Measurements from ENCODE around the gene SCMH1. TPM values are rescaled to one million over a fixed set of nuclear protein-coding genes. Genes with fewer than 3 reads are reported as not detected.
A peak's percentile ranks its signal among the peaks of the same experiment; 100 is the strongest.
"Not testable (repeated sequence)": the region's sequence is repeated elsewhere in the genome, so short reads cannot be mapped to it uniquely, and the experiment has no call there.

SCMH1 gene
- total RNA-seq, 1 donor from 2014 or later = 19.0 TPM

- H3K4me3 Mint-ChIP-seq (ENCODE audit: low read depth) = peak overlapping the region; percentile 72
- DNase-seq (ENCODE audit: low spot score) = peak; percentile 22
- H3K9me3 Mint-ChIP-seq = no peaks in the 10 kb centered on the region
- H3K27ac Mint-ChIP-seq = peak overlapping the region; percentile 64
- intact Hi-C loops (cut with micrococcal nuclease) = loop anchor here (10.0 kb wide), 1 partner anchor 258 kb away; no protein-coding TSS in a partner anchor
- H3K4me1 Mint-ChIP-seq (ENCODE audit: low read depth) = peaks cover 30% of the 10 kb centered on the region
- peaks cover 3% of the 10 kb centered on the region for H3K36me3 Mint-ChIP-seq (ENCODE audit: low read depth)
- H3K27me3 Mint-ChIP-seq (ENCODE audit: low read depth) = peaks cover 7% of the 10 kb centered on the region
These were observed 404 bp upstream of the SCMH1 start for GRCh38 chr1:41242342-41243078.

GRCh38 chr1:41241354-41241748 lies 755 bp downstream of the SCMH1 start:
- DNase-seq (ENCODE audit: low spot score) = peak; percentile 21
- Mint-ChIP-seq H3K27me3 (ENCODE audit: low read depth) (peaks cover 4% of the 10 kb centered on the region), H3K36me3 (ENCODE audit: low read depth) (peaks cover 3% of the 10 kb centered on the region), H3K27ac (no peak overlapping the region), H3K4me3 (ENCODE audit: low read depth) (peak overlapping the region; percentile 84), H3K9me3 (no peaks in the 10 kb centered on the region), H3K4me1 (ENCODE audit: low read depth) (peaks cover 31% of the 10 kb centered on the region)
- intact Hi-C loops (cut with micrococcal nuclease) = loop anchor here (10.0 kb wide), 1 partner anchor 257 kb away; no protein-coding TSS in a partner anchor

- no peak for DNase-seq (ENCODE audit: low spot score)
- peaks cover 3% of the 10 kb centered on the region for H3K36me3 Mint-ChIP-seq (ENCODE audit: low read depth)
- peak overlapping the region; percentile 82 for H3K27ac Mint-ChIP-seq
- peaks cover 33% of the 10 kb centered on the region for H3K4me1 Mint-ChIP-seq (ENCODE audit: low read depth)
- H3K4me3 Mint-ChIP-seq (ENCODE audit: low read depth) = peak overlapping the region; percentile 84
- H3K9me3 Mint-ChIP-seq = no peaks in the 10 kb centered on the region
- peaks cover 4% of the 10 kb centered on the region for H3K27me3 Mint-ChIP-seq (ENCODE audit: low read depth)
- intact Hi-C loops (cut with micrococcal nuclease) = loop anchor here (10.0 kb wide), 1 partner anchor 256 kb away; no protein-coding TSS in a partner anchor
These were observed 1.2 kb downstream of the SCMH1 start for GRCh38 chr1:41240781-41241353.

- Mint-ChIP-seq H3K27ac (no peak overlapping the region), H3K4me3 (ENCODE audit: low read depth) (peak overlapping the region; percentile 84), H3K4me1 (ENCODE audit: low read depth) (peaks cover 27% of the 10 kb centered on the region), H3K9me3 (no peaks in the 10 kb centered on the region), H3K36me3 (ENCODE audit: low read depth) (peaks cover 3% of the 10 kb centered on the region), H3K27me3 (ENCODE audit: low read depth) (peaks cover 4% of the 10 kb centered on the region)
- intact Hi-C loops (cut with micrococcal nuclease) = loop anchor here (10.0 kb wide), 1 partner anchor 255 kb away; no protein-coding TSS in a partner anchor
- no peak for DNase-seq (ENCODE audit: low spot score)
These were observed 2.0 kb downstream of the SCMH1 start for GRCh38 chr1:41239988-41240610.

GRCh38 chr1:41238311-41238988 lies 3.7 kb downstream of the SCMH1 start:
- H3K27ac Mint-ChIP-seq = no peak overlapping the region
- H3K4me1 Mint-ChIP-seq (ENCODE audit: low read depth) = peaks cover 21% of the 10 kb centered on the region
- no peaks in the 10 kb centered on the region for H3K27me3 Mint-ChIP-seq (ENCODE audit: low read depth)
- H3K36me3 Mint-ChIP-seq (ENCODE audit: low read depth) = peaks cover 3% of the 10 kb centered on the region
- DNase-seq (ENCODE audit: low spot score) = no peak
- H3K4me3 Mint-ChIP-seq (ENCODE audit: low read depth) = no peak overlapping the region
- no peaks in the 10 kb centered on the region for H3K9me3 Mint-ChIP-seq
- intact Hi-C loops (cut with micrococcal nuclease) = no loop called here

GRCh38 chr1:41236781-41237180 lies 5.3 kb downstream of the SCMH1 start:
- intact Hi-C loops (cut with micrococcal nuclease) = no loop called here
- Mint-ChIP-seq H3K9me3 (no peaks in the 10 kb centered on the region), H3K4me3 (ENCODE audit: low read depth) (no peak overlapping the region), H3K27me3 (ENCODE audit: low read depth) (no peaks in the 10 kb centered on the region), H3K27ac (no peak overlapping the region), H3K36me3 (ENCODE audit: low read depth) (peaks cover 3% of the 10 kb centered on the region), H3K4me1 (ENCODE audit: low read depth) (peaks cover 15% of the 10 kb centered on the region)
- no peak for DNase-seq (ENCODE audit: low spot score)

GRCh38 chr1:41235893-41236292 lies 6.2 kb downstream of the SCMH1 start:
- Mint-ChIP-seq H3K4me3 (ENCODE audit: low read depth) (no peak overlapping the region), H3K9me3 (no peaks in the 10 kb centered on the region), H3K36me3 (ENCODE audit: low read depth) (peaks cover 2% of the 10 kb centered on the region), H3K4me1 (ENCODE audit: low read depth) (peaks cover 14% of the 10 kb centered on the region), H3K27me3 (ENCODE audit: low read depth) (no peaks in the 10 kb centered on the region), H3K27ac (no peak overlapping the region)
- intact Hi-C loops (cut with micrococcal nuclease) = no loop called here
- no peak for DNase-seq (ENCODE audit: low spot score)

GRCh38 chr1:41233708-41234107 lies 8.4 kb downstream of the SCMH1 start:
- H3K27ac Mint-ChIP-seq = no peak overlapping the region
- no peak for DNase-seq (ENCODE audit: low spot score)
- no peaks in the 10 kb centered on the region for H3K9me3 Mint-ChIP-seq
- peaks cover 6% of the 10 kb centered on the region for H3K4me1 Mint-ChIP-seq (ENCODE audit: low read depth)
- H3K4me3 Mint-ChIP-seq (ENCODE audit: low read depth) = no peak overlapping the region
- H3K36me3 Mint-ChIP-seq (ENCODE audit: low read depth) = peaks cover 4% of the 10 kb centered on the region
- intact Hi-C loops (cut with micrococcal nuclease) = no loop called here
- H3K27me3 Mint-ChIP-seq (ENCODE audit: low read depth) = no peaks in the 10 kb centered on the region

GRCh38 chr1:41232305-41232704 lies 9.8 kb downstream of the SCMH1 start:
- peaks cover 4% of the 10 kb centered on the region for H3K36me3 Mint-ChIP-seq (ENCODE audit: low read depth)
- H3K4me3 Mint-ChIP-seq (ENCODE audit: low read depth) = no peak overlapping the region
- H3K27me3 Mint-ChIP-seq (ENCODE audit: low read depth) = no peaks in the 10 kb centered on the region

GRCh38 chr1:41230656-41231055 lies 11.4 kb downstream of the SCMH1 start:
- Mint-ChIP-seq H3K9me3 (no peaks in the 10 kb centered on the region), H3K4me1 (ENCODE audit: low read depth) (peaks cover 3% of the 10 kb centered on the region), H3K36me3 (ENCODE audit: low read depth) (peaks cover 4% of the 10 kb centered on the region), H3K4me3 (ENCODE audit: low read depth) (no peak overlapping the region), H3K27me3 (ENCODE audit: low read depth) (no peaks in the 10 kb centered on the region), H3K27ac (no peak overlapping the region)
- intact Hi-C loops (cut with micrococcal nuclease) = no loop called here
- DNase-seq (ENCODE audit: low spot score) = no peak

More at GRCh38 chr1:41232305-41232704, 9.8 kb downstream of the SCMH1 start:
- Mint-ChIP-seq H3K4me1 (ENCODE audit: low read depth) (peaks cover 6% of the 10 kb centered on the region), H3K9me3 (no peaks in the 10 kb centered on the region), H3K27ac (no peak overlapping the region)
- intact Hi-C loops (cut with micrococcal nuclease) = no loop called here
- no peak for DNase-seq (ENCODE audit: low spot score)

GRCh38 chr1:41229219-41229618 lies 12.9 kb downstream of the SCMH1 start:
- not testable (repeated sequence) for H3K27ac Mint-ChIP-seq

GRCh38 chr1:41226815-41227434 lies 15.2 kb downstream of the SCMH1 start:
- peaks cover 4% of the 10 kb centered on the region for H3K36me3 Mint-ChIP-seq (ENCODE audit: low read depth)

More at GRCh38 chr1:41229219-41229618, 12.9 kb downstream of the SCMH1 start:
- H3K9me3 Mint-ChIP-seq; H3K4me3 Mint-ChIP-seq (ENCODE audit: low read depth); H3K27me3 Mint-ChIP-seq (ENCODE audit: low read depth); H3K36me3 Mint-ChIP-seq (ENCODE audit: low read depth); intact Hi-C loops (cut with micrococcal nuclease); DNase-seq (ENCODE audit: low spot score); H3K4me1 Mint-ChIP-seq (ENCODE audit: low read depth): not testable (repeated sequence)

More at GRCh38 chr1:41226815-41227434, 15.2 kb downstream of the SCMH1 start:
- no peak overlapping the region for H3K4me3 Mint-ChIP-seq (ENCODE audit: low read depth)
- no peaks in the 10 kb centered on the region for H3K27me3 Mint-ChIP-seq (ENCODE audit: low read depth)
- no peaks in the 10 kb centered on the region for H3K9me3 Mint-ChIP-seq
- intact Hi-C loops (cut with micrococcal nuclease) = no loop called here
- DNase-seq (ENCODE audit: low spot score) = no peak
- no peak overlapping the region for H3K27ac Mint-ChIP-seq
- peaks cover 8% of the 10 kb centered on the region for H3K4me1 Mint-ChIP-seq (ENCODE audit: low read depth)

Measured in activated T-helper 2 cell treated with anti-CD3 and anti-CD28 coated beads, Interferon-gamma antibody, Interleukin-2, Interleukin-4, amounts not matched to agents 10 μg/mL and 5 μg/mL and 100 μg/mL, durations not matched to agents 14 hours and 24 hours and 36 hours (primary cell).